HUES64 (cell line): ENCODE results near the gene SOCS3.

ENCODE experiments used
- H3K27ac ChIP-seq: 2 replicates; pipeline ENCODE4 v1.7.0; 2013; ENCODE audit warnings: low read depth, low read length, inconsistent platforms
- H3K27me3 ChIP-seq: 2 replicates; pipeline ENCODE4 v1.6.1; 2013; ENCODE audit warnings: mild to moderate bottlenecking, low read length; ENCODE audit not compliant: insufficient read depth
- H3K36me3 ChIP-seq: 2 replicates; pipeline ENCODE4 v1.6.1; 2013; ENCODE audit warnings: mild to moderate bottlenecking, low read length; ENCODE audit not compliant: insufficient read depth
- H3K4me1 ChIP-seq: 2 replicates; pipeline ENCODE4 v1.6.1; 2013; ENCODE audit warnings: mild to moderate bottlenecking, low read length, moderate library complexity; ENCODE audit not compliant: insufficient read depth
- H3K4me3 ChIP-seq: 2 replicates; pipeline ENCODE4 v1.5.1; 2013; ENCODE audit warnings: mild to moderate bottlenecking, low read length, moderate library complexity
- H3K9ac ChIP-seq: 2 replicates; pipeline ENCODE4 v1.6.1; 2013; ENCODE audit warnings: mild to moderate bottlenecking, low read depth, low read length
- H3K9me3 ChIP-seq: 2 replicates; pipeline ENCODE4 v1.6.1; 2013; ENCODE audit warnings: low read depth, low read length; ENCODE audit not compliant: insufficient read depth
- WGBS: fragments of 150-250, 120-280 bp; methylation state at CpG from one replicate; pipeline ENCODE4 v1.1.7; 2013; ENCODE audit warnings: missing lambda C conversion rate; 5-methylcytosine and 5-hydroxymethylcytosine counted together

SOCS3 gene

DNA sequence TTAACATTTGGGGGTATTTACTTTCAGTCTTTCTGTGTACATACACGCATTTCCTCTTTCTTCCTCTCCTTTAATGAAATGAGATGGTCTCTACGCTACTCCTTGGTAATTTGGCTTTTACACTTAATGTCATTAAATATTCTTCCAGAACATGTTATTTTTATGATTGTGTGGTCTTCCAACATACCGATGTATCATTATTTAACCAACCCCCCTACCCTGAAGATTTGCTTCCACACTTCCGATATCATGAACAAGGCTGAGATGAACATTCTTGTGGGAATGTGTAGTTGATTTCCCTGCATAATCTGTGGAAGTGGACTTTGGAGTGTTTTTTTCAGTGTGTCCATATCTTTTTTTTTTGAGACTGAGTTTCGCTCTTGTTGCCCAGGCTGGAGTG is 16.3 kb upstream of the SOCS3 start:
- peaks cover 39% of the 10 kb centered on the region for H3K4me1 ChIP-seq
- H3K27me3 ChIP-seq = no peaks in the 10 kb centered on the region
- 99% methylated on average over 3 of the region's 5 CpGs for WGBS
- no peak overlapping the region for H3K4me3 ChIP-seq
- H3K27ac ChIP-seq = peak overlapping the region; percentile 95; the same call in 1 of the 2 replicates
- H3K36me3 ChIP-seq = peaks cover 5% of the 10 kb centered on the region; the same call in 1 of the 2 replicates
- no peaks in the 10 kb centered on the region for H3K9me3 ChIP-seq
- no peak overlapping the region for H3K9ac ChIP-seq

DNA sequence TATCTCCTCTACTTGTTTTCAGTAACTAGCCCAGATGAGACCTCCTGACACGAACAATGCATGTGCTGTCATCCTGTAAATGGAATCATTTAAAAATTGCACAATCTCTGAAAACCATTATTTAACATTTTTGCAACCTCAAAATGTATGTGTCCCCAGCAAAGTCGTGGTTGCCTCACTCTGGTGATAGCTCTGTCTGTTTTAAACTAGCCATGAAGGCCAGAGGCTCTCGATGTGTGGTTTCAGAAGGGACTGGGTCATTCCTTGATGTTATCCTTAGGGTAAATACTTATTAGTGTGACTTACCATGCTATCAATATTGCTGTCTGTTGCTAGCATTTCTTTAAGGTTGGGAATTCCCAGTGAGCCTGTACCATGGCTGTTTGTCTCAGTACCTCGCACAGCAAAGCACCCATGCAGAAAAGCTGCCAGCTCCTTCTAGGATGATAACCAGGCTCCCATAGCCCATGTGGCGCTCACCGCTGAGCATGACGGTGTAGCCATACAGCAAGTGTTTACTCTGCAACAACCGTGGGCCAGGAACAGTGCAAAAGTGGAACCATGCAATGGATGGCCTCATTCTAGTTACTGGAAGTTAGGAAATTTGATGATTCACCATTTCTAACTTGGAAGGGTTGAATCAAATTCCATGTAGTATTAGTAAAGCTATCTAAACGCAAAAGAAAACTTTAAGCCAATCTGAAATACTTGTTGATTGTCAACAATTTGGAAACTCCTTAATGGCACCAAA is 15.7 kb upstream of the SOCS3 start:
- no peaks in the 10 kb centered on the region for H3K9me3 ChIP-seq
- WGBS = 86% methylated on average over 9 of the region's 9 CpGs
- no peak overlapping the region for H3K4me3 ChIP-seq
- peaks cover 5% of the 10 kb centered on the region; the same call in 1 of the 2 replicates for H3K36me3 ChIP-seq
- H3K27me3 ChIP-seq = no peaks in the 10 kb centered on the region
- H3K4me1 ChIP-seq = peaks cover 37% of the 10 kb centered on the region
- peak overlapping the region; percentile 95 for H3K27ac ChIP-seq
- peak overlapping the region; percentile 69; the same call in 1 of the 2 replicates for H3K9ac ChIP-seq

- Histone ChIP-seq H3K36me3 (no peaks in the 10 kb centered on the region), H3K9me3 (no peaks in the 10 kb centered on the region), H3K9ac (peak overlapping the region; percentile 69), H3K27ac (peak overlapping the region; percentile 95), H3K27me3 (no peaks in the 10 kb centered on the region), H3K4me1 (peaks cover 40% of the 10 kb centered on the region), H3K4me3 (no peak overlapping the region)
- 38% methylated on average over 14 of the region's 14 CpGs for WGBS
Measured at GRCh38 chr17:78374631-78375274, 14.9 kb upstream of the SOCS3 start.

DNA sequence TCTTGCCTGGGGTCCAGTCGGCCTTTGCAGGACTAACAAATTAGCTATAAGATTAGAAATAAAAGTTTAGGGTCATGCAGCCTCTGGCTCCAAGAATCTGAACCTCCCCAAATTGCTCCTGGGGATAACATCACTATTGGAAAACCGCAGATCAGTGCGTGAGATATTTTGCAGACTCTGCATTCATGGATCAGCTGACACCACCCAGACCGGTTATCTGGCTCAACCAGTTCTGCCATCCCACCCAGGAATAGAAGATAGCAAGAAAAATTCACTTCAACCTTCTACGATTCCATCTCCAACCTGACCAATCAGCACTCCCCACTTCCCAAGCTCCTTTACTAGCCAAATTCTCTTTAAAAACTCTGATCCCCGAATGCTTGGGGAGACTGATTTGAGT is 14.3 kb upstream of the SOCS3 start:
- Histone ChIP-seq H3K9ac (peak overlapping the region; percentile 69; the same call in 1 of the 2 replicates), H3K4me1 (peaks cover 46% of the 10 kb centered on the region), H3K27ac (peak overlapping the region; percentile 95), H3K4me3 (no peak overlapping the region), H3K27me3 (no peaks in the 10 kb centered on the region), H3K36me3 (no peaks in the 10 kb centered on the region), H3K9me3 (no peaks in the 10 kb centered on the region)
- 53% methylated on average over 6 of the region's 6 CpGs for WGBS

DNA sequence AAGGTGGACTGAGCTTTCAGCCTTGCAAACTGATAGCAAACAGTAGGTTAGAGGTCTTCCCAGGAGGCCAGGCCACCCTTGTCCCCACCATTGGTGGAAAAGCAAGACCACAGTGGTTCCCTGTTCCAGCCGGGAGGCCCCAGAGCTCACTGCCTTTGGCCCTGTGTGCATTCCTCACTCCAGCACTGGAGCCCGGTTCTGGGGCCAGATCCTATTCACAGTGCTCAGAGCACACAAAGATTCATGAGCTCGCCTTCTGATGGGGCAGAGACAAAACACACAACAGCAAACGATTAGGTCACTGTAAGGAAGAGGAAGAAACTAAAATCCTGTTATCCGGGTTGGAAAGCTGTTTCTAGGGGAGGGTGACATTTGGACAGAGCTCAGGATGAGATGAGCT is 13.0 kb upstream of the SOCS3 start:
- no peaks in the 10 kb centered on the region for H3K27me3 ChIP-seq
- H3K4me3 ChIP-seq = no peak overlapping the region
- peaks cover 49% of the 10 kb centered on the region for H3K4me1 ChIP-seq
- no peaks in the 10 kb centered on the region for H3K9me3 ChIP-seq
- 82% methylated on average over 5 of the region's 5 CpGs for WGBS
- no peaks in the 10 kb centered on the region for H3K36me3 ChIP-seq
- H3K9ac ChIP-seq = no peak overlapping the region
- no peak overlapping the region; the same call in 1 of the 2 replicates for H3K27ac ChIP-seq

GRCh38 chr17:78371056-78371455 is 11.2 kb upstream of the SOCS3 start:
- peaks cover 61% of the 10 kb centered on the region for H3K4me1 ChIP-seq
- no peaks in the 10 kb centered on the region for H3K9me3 ChIP-seq
- no peaks in the 10 kb centered on the region for H3K36me3 ChIP-seq
- H3K27me3 ChIP-seq = no peaks in the 10 kb centered on the region
- no peak overlapping the region for H3K27ac ChIP-seq
- no peak overlapping the region for H3K9ac ChIP-seq
- no peak overlapping the region for H3K4me3 ChIP-seq
- WGBS = 96% methylated on average over 7 of the region's 7 CpGs

DNA sequence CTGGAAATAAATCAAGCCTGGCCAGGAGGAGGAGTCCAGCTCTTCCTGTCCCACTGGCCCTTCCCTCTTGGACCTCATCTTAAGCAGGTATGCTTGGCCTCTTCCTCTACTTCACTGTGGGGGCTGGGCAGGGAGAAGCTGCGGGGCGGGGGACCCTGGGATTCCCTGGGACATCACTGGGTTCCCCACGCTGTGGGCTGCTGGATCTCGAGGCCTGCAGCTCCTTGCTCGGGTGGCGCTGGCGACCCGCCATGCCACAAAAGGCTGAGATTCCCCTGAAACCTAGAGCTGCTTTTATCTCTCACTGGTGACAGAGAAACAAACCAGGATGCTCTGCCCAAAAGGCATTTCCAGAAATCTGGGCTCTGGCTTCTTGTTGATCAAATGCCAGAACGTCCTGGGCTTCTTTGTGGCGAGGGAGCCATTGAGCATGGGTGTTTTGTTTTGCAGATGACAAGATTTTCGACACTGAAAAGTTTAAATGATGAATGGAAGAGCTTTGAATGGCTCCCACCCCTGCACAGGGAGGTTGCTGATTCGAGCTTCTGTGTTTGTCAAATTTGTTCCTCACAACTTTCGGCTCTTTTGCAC is 10.0 kb upstream of the SOCS3 start:
- WGBS = 46% methylated on average over 13 of the region's 13 CpGs
- peaks cover 59% of the 10 kb centered on the region for H3K4me1 ChIP-seq
- H3K9ac ChIP-seq = peak overlapping the region; percentile 54
- no peaks in the 10 kb centered on the region for H3K27me3 ChIP-seq
- H3K36me3 ChIP-seq = no peaks in the 10 kb centered on the region
- no peaks in the 10 kb centered on the region for H3K9me3 ChIP-seq
- no peak overlapping the region for H3K4me3 ChIP-seq
- peak overlapping the region; percentile 90 for H3K27ac ChIP-seq

DNA sequence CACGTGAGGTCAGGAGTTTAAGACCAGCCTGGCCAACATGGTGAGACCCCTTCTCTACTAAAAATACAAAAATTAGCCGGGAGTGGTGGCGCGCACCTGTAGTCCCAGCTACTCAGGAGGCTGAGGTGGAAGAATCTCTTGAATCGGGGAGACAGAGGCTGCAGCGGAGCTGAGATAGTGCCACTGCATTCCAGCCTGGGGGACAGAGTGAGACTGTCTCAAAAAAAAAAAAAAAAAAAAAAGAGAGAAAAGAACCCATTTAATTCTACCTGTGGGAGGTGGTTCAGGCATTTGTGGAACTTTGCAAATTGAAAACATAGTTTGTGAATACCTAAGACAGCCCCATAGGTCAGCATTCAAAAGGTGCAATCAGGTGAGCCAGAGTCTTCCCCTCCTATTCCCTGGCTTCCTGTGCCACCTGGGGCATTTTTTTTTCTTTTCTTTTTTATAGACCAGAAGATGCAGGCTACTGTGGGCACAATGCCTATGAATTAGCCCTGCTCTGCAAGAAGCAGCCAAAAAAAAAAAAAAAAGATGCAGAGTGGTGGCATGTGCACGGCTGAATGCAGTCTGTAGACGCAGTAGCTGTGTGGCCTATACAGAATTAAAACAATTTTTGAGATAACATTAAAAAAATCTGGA is 9.1 kb upstream of the SOCS3 start:
- Histone ChIP-seq H3K9me3 (no peaks in the 10 kb centered on the region), H3K9ac (no peak overlapping the region; the same call in 1 of the 2 replicates), H3K4me1 (peaks cover 59% of the 10 kb centered on the region), H3K27me3 (no peaks in the 10 kb centered on the region), H3K27ac (peak overlapping the region; percentile 90), H3K36me3 (no peaks in the 10 kb centered on the region), H3K4me3 (no peak overlapping the region)
- WGBS = 93% methylated on average over 6 of the region's 8 CpGs

- H3K9ac ChIP-seq = no peak overlapping the region
- H3K27me3 ChIP-seq = no peaks in the 10 kb centered on the region
- no peaks in the 10 kb centered on the region for H3K36me3 ChIP-seq
- peaks cover 59% of the 10 kb centered on the region for H3K4me1 ChIP-seq
- H3K27ac ChIP-seq = no peak overlapping the region
- H3K9me3 ChIP-seq = no peaks in the 10 kb centered on the region
- 95% methylated on average over 6 of the region's 6 CpGs for WGBS
- no peak overlapping the region for H3K4me3 ChIP-seq
Measured at GRCh38 chr17:78368348-78368747, 8.5 kb upstream of the SOCS3 start.

- peaks cover 57% of the 10 kb centered on the region for H3K4me1 ChIP-seq
- no peak overlapping the region for H3K27ac ChIP-seq
- H3K9ac ChIP-seq = no peak overlapping the region
- WGBS = 80% methylated on average over 5 of the region's 5 CpGs
- H3K9me3 ChIP-seq = no peaks in the 10 kb centered on the region
- no peak overlapping the region for H3K4me3 ChIP-seq
- H3K36me3 ChIP-seq = no peaks in the 10 kb centered on the region
- no peaks in the 10 kb centered on the region for H3K27me3 ChIP-seq
Measured at GRCh38 chr17:78367193-78367592, 7.3 kb upstream of the SOCS3 start.
